SK-N-SH treated with all-trans-retinoic acid at 6 μM for 48 hours (cell line): ENCODE data around the gene ALK.

Experiments used
- ATAC-seq: fragments of 200-7000 bp; cut with Tn5 transposase; 3 replicates; pipeline ENCODE4 v1.9.1; 2020; ENCODE audit warnings: mild to moderate bottlenecking, moderate library complexity
- ARNTL ChIP-seq: fragments of 450-650 bp; formaldehyde crosslinking; IDR thresholded peaks from 2 replicates; pipeline ENCODE4 v1.5.0; 2020; ENCODE audit warnings: low read depth, mild to moderate bottlenecking, moderate library complexity, borderline replicate concordance
- BACH2 ChIP-seq: fragments of 250-450 bp; sonication (Bioruptor Pico); IDR thresholded peaks from 2 replicates; pipeline ENCODE4 v1.9.0; 2021; ENCODE audit warnings: mild to moderate bottlenecking, borderline replicate concordance
- CREB5 ChIP-seq: fragments of 250-450 bp; sonication (Bioruptor Pico); IDR thresholded peaks from 2 replicates; pipeline ENCODE4 v1.5.1; 2020; ENCODE audit warnings: low read depth, mild to moderate bottlenecking, moderate library complexity
- CSDC2 ChIP-seq: fragments of 250-450 bp; sonication (Bioruptor Pico); IDR thresholded peaks from 2 replicates; pipeline ENCODE4 v1.5.0; 2020; ENCODE audit warnings: mild to moderate bottlenecking, moderate library complexity
- CSRNP3 ChIP-seq: fragments of 250-450 bp; sonication (Bioruptor Pico); IDR thresholded peaks from 2 replicates; pipeline ENCODE4 v1.5.1; 2021; ENCODE audit warnings: mild to moderate bottlenecking, moderate library complexity
- ESRRG ChIP-seq: fragments of 250-450 bp; sonication (Bioruptor Pico); IDR thresholded peaks from 2 replicates; pipeline ENCODE4 v1.6.1; 2021; ENCODE audit warnings: mild to moderate bottlenecking
- GLIS3 ChIP-seq: fragments of 250-450 bp; sonication (Bioruptor Pico); IDR thresholded peaks from 2 replicates; pipeline ENCODE4 v1.5.0; 2020; ENCODE audit warnings: mild to moderate bottlenecking, moderate library complexity
- ISL1 ChIP-seq: fragments of 250-450 bp; sonication (Bioruptor Pico); IDR thresholded peaks from 2 replicates; pipeline ENCODE4 v2.1.2; 2022; ENCODE audit warnings: mild to moderate bottlenecking, moderate library complexity
- OSR1 ChIP-seq: fragments of 250-450 bp; sonication (Bioruptor Pico); IDR thresholded peaks from 2 replicates; pipeline ENCODE4 v1.8.0; 2022; ENCODE audit warnings: moderate library complexity, mild to moderate bottlenecking, inconsistent platforms
- PATZ1 ChIP-seq: fragments of 250-450 bp; sonication (Bioruptor Pico); IDR thresholded peaks from 2 replicates; pipeline ENCODE4 v1.8.0; 2020; ENCODE audit warnings: mild to moderate bottlenecking, moderate library complexity, borderline replicate concordance
- PPARA ChIP-seq: fragments of 250-450 bp; sonication (Bioruptor Pico); IDR thresholded peaks from 2 replicates; pipeline ENCODE4 v1.5.0; 2020; ENCODE audit warnings: mild to moderate bottlenecking, borderline replicate concordance
- RARB ChIP-seq: fragments of 250-450 bp; sonication (Bioruptor Pico); IDR thresholded peaks from 2 replicates; pipeline ENCODE4 v1.8.0; 2021; ENCODE audit warnings: mild to moderate bottlenecking, moderate library complexity
- SNAI2 ChIP-seq: fragments of 250-450 bp; sonication (Bioruptor Pico); IDR thresholded peaks from 2 replicates; pipeline ENCODE4 v1.5.0; 2020; ENCODE audit warnings: mild to moderate bottlenecking, moderate library complexity
- TCF4 ChIP-seq: fragments of 250-450 bp; sonication (Bioruptor Pico); IDR thresholded peaks from 2 replicates; pipeline ENCODE4 v1.8.0; 2021; ENCODE audit warnings: mild to moderate bottlenecking, moderate library complexity, borderline replicate concordance
- TOX ChIP-seq: fragments of 250-450 bp; sonication (Bioruptor Pico); IDR thresholded peaks from 2 replicates; pipeline ENCODE4 v1.8.0; 2021; ENCODE audit warnings: mild to moderate bottlenecking, moderate library complexity, borderline replicate concordance
- TSHZ2 ChIP-seq: fragments of 250-450 bp; sonication (Bioruptor Pico); IDR thresholded peaks from 2 replicates; pipeline ENCODE4 v1.5.0; 2020; ENCODE audit warnings: mild to moderate bottlenecking, moderate library complexity
- ZC3H10 ChIP-seq: fragments of 250-450 bp; sonication (Bioruptor Pico); IDR thresholded peaks from 2 replicates; pipeline ENCODE4 v1.5.1; 2021; ENCODE audit warnings: mild to moderate bottlenecking, moderate library complexity
- ZFP3 ChIP-seq: fragments of 250-450 bp; sonication (Bioruptor Pico); IDR thresholded peaks from 2 replicates; pipeline ENCODE4 v1.5.0; 2020; ENCODE audit warnings: mild to moderate bottlenecking, moderate library complexity
- ZNF565 ChIP-seq: fragments of 450-650 bp; formaldehyde crosslinking; conservative IDR thresholded peaks from 2 replicates; pipeline ENCODE4 v1.5.0; 2020; ENCODE audit warnings: low read depth, mild to moderate bottlenecking, moderate library complexity
- ZNF70 ChIP-seq: fragments of 450-650 bp; formaldehyde crosslinking; IDR thresholded peaks from 2 replicates; pipeline ENCODE4 v1.5.0; 2020; ENCODE audit warnings: mild to moderate bottlenecking, moderate library complexity
- ZNF8 ChIP-seq: fragments of 450-650 bp; formaldehyde crosslinking; IDR thresholded peaks from 2 replicates; pipeline ENCODE4 v1.5.0; 2020; ENCODE audit warnings: mild to moderate bottlenecking, moderate library complexity

Gene ALK

GRCh38 chr2:29213888-29214291, 707.5 kb downstream of the ALK start:
- TF ChIP-seq TCF4 (CRISPR knock-in tag) (no peak), PATZ1 (no peak), ISL1 (CRISPR knock-in tag) (no peak), GLIS3 (CRISPR knock-in tag) (no peak)
- ATAC-seq, result peak; percentile 63

- ATAC-seq, result no peak
- TF ChIP-seq ISL1 (CRISPR knock-in tag), result no peak
- TF ChIP-seq ZNF8 (CRISPR knock-in tag), result no peak
- no peak for TF ChIP-seq ZC3H10 (CRISPR knock-in tag)
- TF ChIP-seq CSRNP3 (CRISPR knock-in tag), result no peak
- TF ChIP-seq ARNTL (CRISPR knock-in tag), result no peak
Measured at GRCh38 chr2:29212009-29212408, 709.4 kb downstream of the ALK start.

- no peak for ATAC-seq
- no peak for TF ChIP-seq GLIS3 (CRISPR knock-in tag)
- no peak for TF ChIP-seq BACH2 (CRISPR knock-in tag)
- no peak for TF ChIP-seq ZNF70
- TF ChIP-seq CSDC2, result no peak
- TF ChIP-seq ZNF8 (CRISPR knock-in tag), result no peak
- no peak for TF ChIP-seq ESRRG (CRISPR knock-in tag)
- no peak for TF ChIP-seq ARNTL (CRISPR knock-in tag)
- TF ChIP-seq ZNF565 (CRISPR knock-in tag), result no peak
- no peak for TF ChIP-seq OSR1
- TF ChIP-seq TOX (CRISPR knock-in tag), result no peak
- no peak for TF ChIP-seq ISL1 (CRISPR knock-in tag)
- no peak for TF ChIP-seq SNAI2 (CRISPR knock-in tag)
- TF ChIP-seq CSRNP3 (CRISPR knock-in tag), result no peak
- no peak for TF ChIP-seq RARB (CRISPR knock-in tag)
- no peak for TF ChIP-seq ZC3H10 (CRISPR knock-in tag)
Measured at GRCh38 chr2:29209551-29209950, 711.8 kb downstream of the ALK start.

- ATAC-seq, result peak; percentile 46
- no peak for TF ChIP-seq PATZ1
- no peak for TF ChIP-seq ZFP3 (CRISPR knock-in tag)
- no peak for TF ChIP-seq ZNF70
- no peak for TF ChIP-seq GLIS3 (CRISPR knock-in tag)
- TF ChIP-seq RARB (CRISPR knock-in tag), result no peak
- no peak for TF ChIP-seq ISL1 (CRISPR knock-in tag)
- no peak for TF ChIP-seq PPARA (CRISPR knock-in tag)
- no peak for TF ChIP-seq ZC3H10 (CRISPR knock-in tag)
- no peak for TF ChIP-seq SNAI2 (CRISPR knock-in tag)
- TF ChIP-seq CREB5 (CRISPR knock-in tag), result no peak
- TF ChIP-seq TSHZ2 (CRISPR knock-in tag), result no peak
- no peak for TF ChIP-seq OSR1
- TF ChIP-seq TOX (CRISPR knock-in tag), result no peak
- TF ChIP-seq BACH2 (CRISPR knock-in tag), result no peak
Measured at GRCh38 chr2:29207352-29208148, 713.8 kb downstream of the ALK start.
